Neural cell (in vitro differentiated cells): ENCODE results near the gene RPLP2. TPM values are rescaled to one million over a fixed set of nuclear protein-coding genes. Genes with fewer than 3 reads are reported as not detected.

ENCODE experiments used
- H2AFZ ChIP-seq: fragments of 200-600, 300-800 bp; sonication (generic), shearing (Covaris generic); 2 replicates; pipeline ENCODE4 v1.6.0; 2014; ENCODE audit warnings: low read depth, mild to moderate bottlenecking, antibody characterized with exemption, low read length, moderate library complexity
- H3F3A ChIP-seq: fragments of 200-600 bp; shearing (Covaris generic); 2 replicates; pipeline ENCODE4 v1.6.1; 2016; ENCODE audit warnings: mild to moderate bottlenecking, moderate library complexity, mixed read lengths, antibody characterized with exemption, low read length; ENCODE audit not compliant: insufficient read depth, poor library complexity, severe bottlenecking
- H3K27ac ChIP-seq: fragments of 200-600, 300-800 bp; sonication (generic), shearing (Covaris generic); 2 replicates; pipeline ENCODE4 v1.5.1; 2014; ENCODE audit warnings: mild to moderate bottlenecking, low read length, moderate library complexity
- H3K27me3 ChIP-seq: fragments of 300-800, 200-600 bp; sonication (generic), shearing (Covaris generic); 2 replicates; pipeline ENCODE4 v1.6.0; 2014; ENCODE audit warnings: mild to moderate bottlenecking, low read depth, low read length, moderate library complexity; ENCODE audit not compliant: insufficient read depth
- H3K36me3 ChIP-seq: fragments of 300-800, 200-600 bp; sonication (generic), shearing (Covaris generic); 2 replicates; pipeline ENCODE4 v1.5.1; 2014; ENCODE audit warnings: mild to moderate bottlenecking, antibody characterized with exemption, low read length, moderate library complexity; ENCODE audit not compliant: insufficient read depth
- H3K4me2 ChIP-seq: fragments of 300-800, 200-600 bp; sonication (generic), shearing (Covaris generic); 2 replicates; pipeline ENCODE4 v1.6.0; 2014; ENCODE audit warnings: mild to moderate bottlenecking, low read length
- H3K4me3 ChIP-seq: fragments of 300-800, 200-600 bp; sonication (generic), shearing (Covaris generic); 2 replicates; pipeline ENCODE4 v1.5.1; 2014; ENCODE audit warnings: mild to moderate bottlenecking, low read length, moderate library complexity
- H3K79me2 ChIP-seq: fragments of 200-600 bp; shearing (Covaris generic); replicated peaks from 2 replicates; pipeline ENCODE4 v1.6.0; 2014; ENCODE audit warnings: mild to moderate bottlenecking, low read length, moderate library complexity; ENCODE audit not compliant: insufficient read depth
- H3K9ac ChIP-seq: fragments of 300-800, 200-600 bp; sonication (generic), shearing (Covaris generic); 2 replicates; pipeline ENCODE4 v1.6.1; 2016; ENCODE audit warnings: mild to moderate bottlenecking, low read length, mixed read lengths
- H3K9me2 ChIP-seq: fragments of 200-600 bp; shearing (Covaris generic); 2 replicates; pipeline ENCODE4 v1.6.1; 2016; ENCODE audit warnings: mild to moderate bottlenecking, low read length, mixed read lengths; ENCODE audit not compliant: insufficient read depth
- H3K9me3 ChIP-seq: fragments of 200-600, 300-800 bp; sonication (generic), shearing (Covaris generic); 2 replicates; pipeline ENCODE4 v1.6.1; 2016; ENCODE audit warnings: mild to moderate bottlenecking, mixed run types, low read length, moderate library complexity, mixed read lengths
- H4K20me1 ChIP-seq: fragments of 200-600 bp; shearing (Covaris generic); 2 replicates; pipeline ENCODE4 v1.6.1; 2016; ENCODE audit warnings: mild to moderate bottlenecking, mixed run types; ENCODE audit not compliant: insufficient read depth
- CTCF ChIP-seq: fragments of 450-650 bp; IDR thresholded peaks from 2 replicates; pipeline ENCODE4 v1.5.1; 2014; ENCODE audit warnings: antibody characterized with exemption, mild to moderate bottlenecking, moderate library complexity; ENCODE audit not compliant: poor library complexity, severe bottlenecking
- EP300 ChIP-seq: fragments of 450-650 bp; conservative IDR thresholded peaks from 2 replicates; pipeline ENCODE4 v1.6.1; 2014; ENCODE audit warnings: antibody characterized with exemption, mild to moderate bottlenecking, moderate library complexity; ENCODE audit not compliant: poor library complexity, severe bottlenecking
- EZH2 ChIP-seq: fragments of 200-600, 300-800 bp; shearing (Covaris generic), sonication (generic); IDR thresholded peaks from 2 replicates; pipeline ENCODE4 v1.6.1; 2014; ENCODE audit warnings: antibody characterized with exemption, low read length, borderline replicate concordance, mild to moderate bottlenecking; ENCODE audit not compliant: insufficient read depth, poor library complexity, severe bottlenecking
- MXI1 ChIP-seq: fragments of 450-650 bp; conservative IDR thresholded peaks from 2 replicates; pipeline ENCODE4 v1.6.1; 2014; ENCODE audit warnings: antibody characterized with exemption, mild to moderate bottlenecking; ENCODE audit not compliant: poor library complexity, severe bottlenecking
- POLR2AphosphoS5 ChIP-seq: IDR thresholded peaks from 2 replicates; pipeline ENCODE4 v1.6.1; 2012
- RAD21 ChIP-seq: fragments of 450-650 bp; conservative IDR thresholded peaks from 2 replicates; pipeline ENCODE4 v1.6.1; 2014; ENCODE audit warnings: antibody characterized with exemption, mild to moderate bottlenecking, moderate library complexity
- REST ChIP-seq: IDR thresholded peaks from 2 replicates; pipeline ENCODE4 v1.6.1; 2012; ENCODE audit warnings: borderline replicate concordance
- SMC3 ChIP-seq: fragments of 450-650 bp; conservative IDR thresholded peaks from 2 replicates; pipeline ENCODE4 v1.6.1; 2014; ENCODE audit warnings: antibody characterized with exemption, mild to moderate bottlenecking, moderate library complexity; ENCODE audit not compliant: poor library complexity
- TAF1 ChIP-seq: IDR thresholded peaks from 2 replicates; pipeline ENCODE4 v1.6.1; 2012; ENCODE audit warnings: low read depth
- polyA plus RNA-seq: library from polyadenylated mRNA; depleted of rRNA; stranded (reverse); fragments of >200 nt; gene quantifications from 2 replicates; pipeline ENCODE4 v1.2.3, GENCODE V29; 2014

The RPLP2 gene
- polyA plus RNA-seq, 1 donor from 2014 or later, result 147 TPM

GRCh38 chr11:856397-856796, 46.6 kb downstream of the RPLP2 start:
- Histone ChIP-seq H3F3A (no peaks in the 10 kb centered on the region), H2AFZ (no peak overlapping the region), H4K20me1 (no peaks in the 10 kb centered on the region), H3K4me3 (peak overlapping the region; percentile 30), H3K36me3 (no peaks in the 10 kb centered on the region), H3K4me2 (no peak overlapping the region), H3K79me2 (no peaks in the 10 kb centered on the region), H3K9ac (peak overlapping the region; percentile 23), H3K27me3 (no peaks in the 10 kb centered on the region), H3K9me3 (no peaks in the 10 kb centered on the region), H3K27ac (peak overlapping the region; percentile 28), H3K9me2 (no peaks in the 10 kb centered on the region)
- TF ChIP-seq RAD21 (no peak), EP300 (no peak), EZH2 (no peak), SMC3 (no peak), REST (no peak), CTCF (no peak), POLR2AphosphoS5 (no peak), TAF1 (no peak), MXI1 (no peak)

GRCh38 chr11:858053-858761, 48.4 kb downstream of the RPLP2 start:
- no peaks in the 10 kb centered on the region for H3K27me3 ChIP-seq
- H2AFZ ChIP-seq, result no peak overlapping the region
- H3K4me2 ChIP-seq, result no peak overlapping the region
- no peaks in the 10 kb centered on the region for H4K20me1 ChIP-seq
- H3K4me3 ChIP-seq, result no peak overlapping the region
- no peak overlapping the region for H3K9ac ChIP-seq
- H3K9me2 ChIP-seq, result no peaks in the 10 kb centered on the region
- H3F3A ChIP-seq, result no peaks in the 10 kb centered on the region
- H3K9me3 ChIP-seq, result no peaks in the 10 kb centered on the region
- no peaks in the 10 kb centered on the region for H3K36me3 ChIP-seq
- H3K27ac ChIP-seq, result no peak overlapping the region
- H3K79me2 ChIP-seq, result no peaks in the 10 kb centered on the region
- TF ChIP-seq MXI1, result no peak
- TF ChIP-seq SMC3, result no peak
- no peak for TF ChIP-seq REST
- no peak for TF ChIP-seq TAF1
- no peak for TF ChIP-seq POLR2AphosphoS5
- no peak for TF ChIP-seq EZH2
- TF ChIP-seq CTCF, result no peak
- no peak for TF ChIP-seq RAD21
- TF ChIP-seq EP300, result no peak
